NCI-H446 (cell line): ENCODE measurements around the gene USB1.

Source experiments
- DNase-seq, 2 experiments: peaks; one replicate each; lab custom pipeline; 2025; lab: John Stamatoyannopoulos, UW

Gene USB1

GRCh38 chr16:58000706-58001676, at the start of gene USB1:
Gene USB1, plus strand, starts transcription at chr16:58001407. Its CDS starts 77 bp downstream, at chr16:58001484.
- DNase-seq, result peak; percentile 23 to 70

- DNase-seq, result no peak
These were observed 48.3 kb upstream of the USB1 start for GRCh38 chr16:57952909-57953308.

- DNase-seq, result no peak
These were observed 47.4 kb upstream of the USB1 start for GRCh38 chr16:57953857-57954256.

- DNase-seq, result no peak
These were observed 45.5 kb upstream of the USB1 start for GRCh38 chr16:57955572-57956188.

GRCh38 chr16:57956270-57956808, 44.9 kb upstream of the USB1 start:
- DNase-seq, result no peak

GRCh38 chr16:57956924-57957672, 44.1 kb upstream of the USB1 start:
- DNase-seq, result no peak

- DNase-seq, result no peak
These were observed 43.4 kb upstream of the USB1 start for GRCh38 chr16:57957673-57958392.

GRCh38 chr16:57958544-57958943, 42.7 kb upstream of the USB1 start:
- no peak for DNase-seq

GRCh38 chr16:57959121-57959520, 42.1 kb upstream of the USB1 start:
- no peak for DNase-seq

GRCh38 chr16:57959804-57960203, 41.4 kb upstream of the USB1 start:
- no peak for DNase-seq

GRCh38 chr16:57960310-57960709, 40.9 kb upstream of the USB1 start:
- no peak for DNase-seq

- no peak for DNase-seq
These were observed 40.3 kb upstream of the USB1 start for GRCh38 chr16:57960826-57961472.

- DNase-seq, result no peak
These were observed 39.7 kb upstream of the USB1 start for GRCh38 chr16:57961538-57961937.

- DNase-seq, result no peak
These were observed 39.2 kb upstream of the USB1 start for GRCh38 chr16:57962046-57962445.

GRCh38 chr16:57962756-57963155, 38.5 kb upstream of the USB1 start:
- no peak for DNase-seq

GRCh38 chr16:57964157-57964700, 37.0 kb upstream of the USB1 start:
- DNase-seq, result no peak

GRCh38 chr16:57966204-57966771, 34.9 kb upstream of the USB1 start:
- DNase-seq, result no peak

- no peak for DNase-seq
These were observed 34.2 kb upstream of the USB1 start for GRCh38 chr16:57966986-57967385.

GRCh38 chr16:57967916-57968315, 33.3 kb upstream of the USB1 start:
- no peak for DNase-seq

GRCh38 chr16:57969451-57970123, 31.6 kb upstream of the USB1 start:
- no peak for DNase-seq
